GM18511 (cell line): ENCODE measurements around the gene C1QA.

Experiments used
- ATAC-seq: cut with Tn5 transposase; IDR thresholded peaks from one replicate; pipeline ENCODE4 v1.9.1; 2021; ENCODE audit warnings: mild to moderate bottlenecking, moderate library complexity; ENCODE audit not compliant: unreplicated experiment

Gene C1QA

GRCh38 chr1:22636353-22636752 is at the start of gene C1QA:
Gene C1QA (plus strand): TSS chr1:22636628. CDS start chr1:22637617, 989 bp downstream.
- no peak for ATAC-seq

- no peak for ATAC-seq
Observed at GRCh38 chr1:22587247-22587646, 49.2 kb upstream of the C1QA start.

- no peak for ATAC-seq
Observed at GRCh38 chr1:22588899-22589422, 47.5 kb upstream of the C1QA start.

GRCh38 chr1:22591576-22591975 is 44.9 kb upstream of the C1QA start:
- ATAC-seq = no peak

GRCh38 chr1:22592051-22592450 is 44.4 kb upstream of the C1QA start:
- ATAC-seq = no peak

GRCh38 chr1:22592919-22593790 is 43.3 kb upstream of the C1QA start:
- ATAC-seq = no peak

- ATAC-seq = no peak
Observed at GRCh38 chr1:22594396-22594795, 42.0 kb upstream of the C1QA start.

- no peak for ATAC-seq
Observed at GRCh38 chr1:22595108-22595507, 41.3 kb upstream of the C1QA start.

- no peak for ATAC-seq
Observed at GRCh38 chr1:22597301-22597965, 39.0 kb upstream of the C1QA start.

GRCh38 chr1:22597996-22598395 is 38.4 kb upstream of the C1QA start:
- ATAC-seq = no peak

GRCh38 chr1:22598736-22599135 is 37.7 kb upstream of the C1QA start:
- no peak for ATAC-seq

- no peak for ATAC-seq
Observed at GRCh38 chr1:22600071-22600816, 36.2 kb upstream of the C1QA start.

- no peak for ATAC-seq
Observed at GRCh38 chr1:22600817-22601605, 35.4 kb upstream of the C1QA start.

GRCh38 chr1:22601610-22602009 is 34.8 kb upstream of the C1QA start:
- no peak for ATAC-seq

GRCh38 chr1:22602060-22602740 is 34.2 kb upstream of the C1QA start:
- no peak for ATAC-seq

GRCh38 chr1:22606161-22606560 is 30.3 kb upstream of the C1QA start:
- no peak for ATAC-seq

GRCh38 chr1:22607154-22607553 is 29.3 kb upstream of the C1QA start:
- no peak for ATAC-seq

- ATAC-seq = no peak
Observed at GRCh38 chr1:22608361-22608760, 28.1 kb upstream of the C1QA start.

- ATAC-seq = no peak
Observed at GRCh38 chr1:22609291-22609690, 27.1 kb upstream of the C1QA start.

GRCh38 chr1:22611530-22611947 is 24.9 kb upstream of the C1QA start:
- ATAC-seq = no peak
